NOMO-1 treated with dmso at 0.1 percent for 144 hours (cell line): ENCODE data around the gene MEIS3.
"Not testable (repeated sequence)": the region's sequence is repeated elsewhere in the genome, so short reads cannot be mapped to it uniquely, and the experiment has no call there.

Experiments used
- DNase-seq: peaks from one replicate; lab custom pipeline; 2025; ENCODE audit not compliant: unreplicated experiment; lab: John Stamatoyannopoulos, UW

MEIS3 gene

DNA sequence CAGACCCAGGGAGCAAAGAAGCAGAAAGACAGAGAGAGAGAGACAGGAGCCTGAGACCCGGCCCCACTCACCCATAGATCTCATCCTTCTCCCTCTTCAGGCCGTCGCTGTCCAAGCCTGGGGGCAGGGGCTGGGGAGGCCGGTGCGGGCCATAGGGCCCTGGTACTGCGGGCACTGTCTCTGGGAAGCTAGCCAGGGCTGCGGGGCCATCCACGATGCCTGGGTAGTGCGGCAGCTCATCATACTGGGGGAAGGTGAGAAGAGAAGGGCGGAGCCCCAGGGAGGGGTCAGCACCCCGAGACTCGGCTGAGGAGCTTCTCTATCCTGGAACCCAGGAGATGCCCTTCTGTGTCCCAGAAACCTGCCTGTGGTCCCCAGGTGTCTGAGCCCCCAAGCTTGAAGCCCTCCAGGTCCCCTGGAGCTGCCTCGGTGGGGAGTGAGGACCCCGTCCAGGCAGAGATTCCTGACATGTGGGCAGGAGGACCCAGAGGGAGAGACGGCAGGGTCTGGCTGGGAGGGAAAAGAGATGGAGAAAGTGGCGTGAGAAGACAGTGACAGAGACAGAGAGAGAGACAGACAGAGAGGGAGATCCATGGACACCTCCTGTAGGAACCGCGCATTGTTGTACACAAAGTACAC is 2.1 kb downstream of the MEIS3 start:
- no peak for DNase-seq

GRCh38 chr19:47416643-47416985 is 2.7 kb downstream of the MEIS3 start:
- DNase-seq, result no peak

GRCh38 chr19:47415953-47416642 is 3.2 kb downstream of the MEIS3 start:
- DNase-seq, result no peak

- DNase-seq, result no peak
Observed at GRCh38 chr19:47414469-47414868, 4.9 kb downstream of the MEIS3 start.

DNA sequence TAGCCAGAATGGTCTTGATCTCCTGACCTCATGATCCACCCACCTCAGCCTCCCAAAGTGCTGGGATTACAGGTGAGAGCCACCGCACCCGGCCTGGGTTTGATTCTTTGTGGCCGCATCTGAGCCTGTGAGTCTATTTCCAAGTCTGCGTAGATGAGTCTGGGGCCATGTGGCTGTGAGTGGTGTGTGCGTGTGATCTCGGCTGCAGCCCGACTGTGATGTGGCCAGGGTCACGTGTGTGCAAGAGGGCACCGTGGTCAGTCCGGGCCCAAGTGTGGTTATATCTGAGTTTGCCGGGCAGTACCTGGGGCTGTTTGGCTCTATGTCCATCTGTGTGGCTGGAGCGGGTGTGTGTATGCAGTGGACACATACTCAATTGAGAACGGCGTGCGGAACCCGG is 5.4 kb downstream of the MEIS3 start:
- DNase-seq, result no peak

GRCh38 chr19:47411696-47412095 is 7.6 kb downstream of the MEIS3 start:
- DNase-seq, result not testable (repeated sequence)

GRCh38 chr19:47411101-47411500 is 8.2 kb downstream of the MEIS3 start:
- no peak for DNase-seq

GRCh38 chr19:47408156-47408938 is 11.0 kb downstream of the MEIS3 start:
- DNase-seq, result no peak

DNA sequence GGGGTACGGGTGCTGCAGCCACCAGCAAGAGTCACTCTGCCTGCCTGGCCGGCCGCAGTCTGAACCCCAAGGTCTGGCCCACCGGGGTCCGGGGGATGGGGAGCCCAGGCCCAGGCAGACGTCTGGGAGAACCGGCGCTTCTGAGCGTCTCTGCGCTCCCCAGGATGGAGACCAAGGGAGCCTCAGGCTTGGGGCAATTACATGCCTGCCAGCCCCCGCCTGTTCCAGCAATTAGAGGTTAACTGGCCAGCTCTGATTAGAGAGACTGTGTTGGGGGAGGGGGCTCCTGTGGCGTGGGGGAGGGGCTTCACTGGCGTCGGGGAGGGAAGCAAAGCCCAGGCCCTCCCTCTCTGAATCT is 11.9 kb downstream of the MEIS3 start:
- no peak for DNase-seq

DNA sequence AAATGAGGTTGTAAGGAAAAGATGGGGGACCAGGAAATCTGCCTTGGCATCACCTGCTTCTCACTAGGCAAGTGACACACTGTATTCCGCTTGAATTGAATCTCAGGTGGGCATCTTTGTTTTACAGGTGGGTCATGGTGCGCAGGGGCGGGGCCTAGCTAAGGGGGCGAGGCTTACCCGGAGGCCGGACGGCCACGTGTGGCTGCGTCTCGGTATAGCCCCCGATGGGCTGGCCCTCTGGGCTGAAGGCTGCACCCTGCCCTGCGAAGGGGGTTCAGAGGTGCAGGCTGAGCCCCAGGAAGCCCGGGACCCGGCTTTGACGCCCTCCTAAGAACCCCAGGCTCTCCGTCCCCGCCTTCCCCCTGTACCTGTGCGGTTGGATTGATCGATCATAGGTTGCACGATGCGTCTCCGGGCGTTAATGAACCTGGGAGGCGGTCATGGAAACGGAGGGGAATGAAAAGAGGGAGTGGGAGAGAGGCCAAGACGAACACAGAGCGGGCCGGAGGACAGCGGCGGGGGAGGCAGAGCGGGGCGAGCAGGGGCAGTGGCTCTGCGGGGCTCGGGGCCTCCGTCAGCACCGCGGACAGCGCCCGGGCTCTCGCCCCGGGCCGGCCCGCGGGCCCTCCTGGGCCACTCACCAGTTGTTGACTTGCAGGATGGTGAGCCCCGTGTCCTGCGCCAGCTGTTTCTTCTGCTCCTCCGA is 12.5 kb downstream of the MEIS3 start:
- DNase-seq, result no peak

DNA sequence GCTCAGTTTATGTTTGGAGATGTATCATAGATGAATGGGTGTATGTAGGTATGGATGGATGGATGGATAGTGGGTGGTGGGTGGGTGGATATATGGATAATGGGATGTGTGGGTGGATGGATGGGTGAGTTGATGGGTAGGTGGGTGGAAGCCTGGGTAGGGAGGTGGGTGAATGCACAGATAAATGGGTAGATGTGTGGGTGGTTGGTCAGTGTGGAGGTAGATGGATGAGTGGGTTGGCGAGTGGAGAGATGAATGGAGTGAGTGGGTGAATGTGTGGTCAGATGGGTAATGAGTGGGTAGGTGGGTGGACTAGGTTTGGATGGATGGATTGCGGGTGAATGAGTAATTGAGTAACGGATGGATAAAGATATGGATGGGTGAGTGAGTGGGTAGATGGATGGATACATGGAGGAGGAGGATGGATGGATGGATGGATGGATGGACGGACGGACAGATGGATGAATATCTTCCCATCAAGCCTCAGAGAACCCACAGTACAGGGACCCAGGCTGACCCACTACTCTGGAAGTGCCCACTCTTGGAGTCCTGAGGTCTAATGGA is 13.4 kb downstream of the MEIS3 start:
- DNase-seq, result no peak

DNA sequence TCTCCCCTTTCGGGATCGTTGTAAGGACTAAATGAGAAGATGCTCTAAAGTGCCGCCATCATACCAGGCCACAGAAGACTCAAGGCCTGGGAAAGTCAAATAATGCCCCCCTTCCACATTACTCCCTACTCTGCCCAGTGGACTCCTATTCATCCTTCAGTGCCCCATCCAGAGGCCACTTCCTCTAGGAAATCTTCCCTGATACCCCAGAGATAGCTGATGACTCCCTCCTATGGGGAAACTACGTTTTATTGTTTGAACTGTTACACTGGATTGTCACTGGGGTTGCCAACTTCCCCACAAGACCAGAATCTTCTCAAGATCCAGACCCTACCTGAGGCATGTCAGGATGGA is 14.2 kb downstream of the MEIS3 start:
- DNase-seq, result no peak

- DNase-seq, result no peak
Observed at GRCh38 chr19:47404334-47405196, 14.8 kb downstream of the MEIS3 start.

DNA sequence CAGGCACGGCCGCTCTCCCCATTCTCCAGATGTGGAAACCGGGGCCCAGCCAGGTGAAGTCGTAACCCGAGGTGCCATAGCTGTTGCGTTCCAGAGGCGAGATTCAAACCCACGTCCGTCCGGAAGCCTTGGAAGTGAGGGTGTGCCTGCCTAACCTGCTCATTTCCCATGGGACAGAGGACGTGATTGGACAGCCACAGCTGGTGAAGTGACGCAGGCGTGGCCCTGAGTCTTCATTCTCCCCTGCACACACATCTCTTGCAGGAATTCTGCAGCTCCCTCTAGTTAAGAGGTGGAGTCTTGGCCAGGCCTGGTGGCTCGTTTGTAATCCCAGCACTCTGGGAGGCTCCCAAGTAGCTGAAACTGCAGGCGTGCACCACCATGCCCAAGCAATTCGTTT is 16.8 kb downstream of the MEIS3 start:
- no peak for DNase-seq

DNA sequence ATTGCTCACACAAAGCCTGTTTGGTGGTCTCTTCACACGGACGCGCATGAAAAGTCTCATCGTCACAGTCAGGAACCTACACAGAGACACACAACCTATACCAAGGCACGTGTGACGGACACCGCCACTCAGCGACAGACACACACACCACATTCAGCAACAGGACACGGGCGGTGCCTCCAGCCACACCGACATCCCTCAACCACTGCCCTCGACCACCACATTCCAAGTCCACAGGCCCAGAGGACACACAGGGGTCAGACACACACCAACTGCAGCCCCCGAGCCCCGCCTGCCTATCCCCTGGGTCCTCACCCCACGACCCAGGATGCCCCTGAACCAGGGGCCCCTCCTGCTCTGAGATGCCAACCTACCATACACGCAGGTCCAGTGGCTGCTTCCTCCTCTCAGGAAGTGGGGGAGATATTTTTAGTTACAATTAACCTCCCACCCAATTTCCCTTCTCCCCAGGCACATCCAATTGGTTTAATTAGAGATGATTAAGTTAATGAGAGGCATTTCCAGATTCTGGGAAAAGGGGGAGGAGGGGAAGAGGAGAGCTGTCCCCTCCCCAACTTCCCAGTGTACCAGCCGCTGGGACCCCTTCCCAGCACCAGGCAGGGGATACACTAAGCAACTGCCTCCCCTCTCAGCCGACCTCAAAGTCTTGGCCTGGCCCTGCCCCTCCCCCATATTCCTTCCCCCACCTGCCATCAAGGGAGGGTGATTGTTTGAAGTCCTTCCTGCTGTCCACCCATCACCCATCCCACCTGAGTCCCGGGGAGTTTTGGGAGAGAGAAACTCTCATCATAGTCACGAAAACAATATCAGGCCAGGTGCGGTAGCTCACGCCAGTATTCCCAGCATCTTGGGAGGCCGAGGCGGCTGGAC is 20.4 kb downstream of the MEIS3 start:
- no peak for DNase-seq

DNA sequence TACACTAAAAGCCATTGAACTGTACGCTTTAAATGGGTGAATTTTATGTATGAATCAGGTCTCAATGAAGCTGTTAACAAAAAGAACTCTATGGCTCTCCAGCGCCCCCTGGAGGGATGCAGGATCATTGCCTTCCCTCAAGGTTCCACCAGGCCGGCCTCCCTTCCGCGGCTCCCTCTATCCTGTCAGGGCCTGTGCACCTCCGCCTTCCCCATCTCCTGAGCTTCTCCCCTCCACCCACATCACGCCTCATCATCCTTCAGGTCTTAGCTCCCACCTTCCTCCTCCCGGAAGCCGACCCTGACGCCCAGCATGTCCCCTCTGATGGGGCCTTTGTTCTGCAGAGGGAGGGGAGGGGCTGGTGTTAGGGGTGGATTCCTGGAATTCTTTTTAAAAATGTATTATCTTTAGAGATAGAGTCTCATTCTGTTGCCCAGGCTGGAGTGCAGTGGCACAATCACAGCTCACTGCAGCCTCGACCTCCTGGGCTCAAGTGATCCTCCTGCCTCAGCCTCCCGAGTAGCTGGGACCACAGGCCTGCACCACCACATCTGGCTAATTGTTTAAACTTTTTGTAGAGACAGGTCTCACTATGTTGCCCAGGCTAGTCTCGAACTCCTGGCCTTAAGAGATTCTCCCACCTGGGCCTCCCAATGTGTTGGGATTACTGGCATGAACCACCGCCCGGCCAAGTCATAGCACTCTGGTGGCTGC is 27.7 kb downstream of the MEIS3 start:
- peak; percentile 52 for DNase-seq

GRCh38 chr19:47390533-47391488 is 28.5 kb downstream of the MEIS3 start:
- DNase-seq, result no peak

- DNase-seq, result peak; percentile 95
Observed at GRCh38 chr19:47389150-47389556, 30.2 kb downstream of the MEIS3 start.
